HUDEP-2 (cell line): Measurements from ENCODE around the gene PTPN7.
A peak's percentile ranks its signal among the peaks of the same experiment; 100 is the strongest.
"Not testable (repeated sequence)": the region's sequence is repeated elsewhere in the genome, so short reads cannot be mapped to it uniquely, and the experiment has no call there.

Experiments
- DNase-seq, 76 experiments: peaks; one replicate each; lab custom pipeline; 2025; ENCODE audit not compliant: unreplicated experiment in 76 of 76; lab: John Stamatoyannopoulos, UW

Gene PTPN7

GRCh38 chr1:202167708-202168415 is 7.5 kb upstream of the PTPN7 start:
- no peak for DNase-seq

DNA sequence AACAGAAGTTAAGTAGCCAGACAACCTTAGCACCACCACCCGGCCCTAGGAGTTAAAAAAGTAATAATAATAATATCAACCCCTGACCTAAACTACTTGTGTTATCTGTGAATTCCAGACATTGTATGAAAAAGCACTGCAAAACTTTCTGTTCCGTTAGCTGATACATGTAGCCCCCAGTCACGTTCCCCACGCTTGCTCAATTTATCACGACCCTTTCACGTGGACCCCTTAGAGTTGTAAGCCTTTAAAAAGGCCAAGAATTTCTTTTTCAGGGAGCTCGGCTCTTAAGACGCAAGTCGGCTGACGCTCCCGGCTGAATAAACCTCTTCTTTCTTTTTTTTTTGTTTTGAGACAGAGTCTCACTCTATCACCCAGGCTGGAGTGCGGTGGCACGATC is 6.7 kb upstream of the PTPN7 start:
- not testable (repeated sequence) for DNase-seq

DNA sequence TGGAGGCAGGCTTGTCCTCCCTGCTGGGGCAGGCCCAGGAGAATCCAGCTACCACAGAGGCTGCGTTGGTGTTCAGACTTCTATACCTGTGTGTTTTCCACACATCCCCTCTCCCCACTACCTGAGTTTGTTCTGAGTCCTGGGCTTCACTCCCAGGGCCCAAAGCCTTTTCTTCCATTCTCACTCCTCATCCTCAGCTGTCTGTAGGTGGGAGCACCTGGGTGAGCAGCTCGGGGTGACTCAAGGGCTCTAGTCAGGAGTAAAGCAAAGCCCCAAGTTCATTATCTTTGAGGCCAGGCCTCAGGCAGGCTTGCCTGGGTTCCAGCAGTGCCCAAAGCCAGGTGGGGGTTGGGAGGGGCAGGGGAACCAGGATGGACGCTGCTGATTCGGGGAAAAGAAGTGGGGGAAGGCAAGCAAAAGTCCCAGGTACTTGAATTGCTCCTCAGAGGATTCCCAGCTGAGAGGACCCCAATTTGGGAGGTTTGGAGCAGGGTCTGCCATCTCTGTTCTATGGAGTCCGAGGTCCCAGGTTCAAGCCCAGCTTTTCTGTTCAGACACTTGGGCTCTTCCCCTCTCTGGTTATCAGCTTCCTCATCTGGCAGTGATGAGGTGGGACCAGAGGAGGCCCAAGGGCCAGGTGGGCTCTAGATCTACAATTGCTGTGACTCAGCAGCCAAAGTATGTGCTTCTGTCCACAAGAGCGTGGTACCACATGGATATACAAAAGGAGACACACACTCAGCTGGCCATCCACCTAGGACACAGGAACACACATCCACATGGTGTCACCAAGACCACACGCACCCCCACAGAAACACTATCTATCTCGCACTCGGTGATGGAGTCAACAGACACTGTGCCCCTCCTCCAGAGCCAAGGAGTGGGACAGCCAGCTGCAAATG is 5.8 kb upstream of the PTPN7 start:
- DNase-seq: peak in 10 of 76 experiments; percentile 7 to 64 (median 23)

DNA sequence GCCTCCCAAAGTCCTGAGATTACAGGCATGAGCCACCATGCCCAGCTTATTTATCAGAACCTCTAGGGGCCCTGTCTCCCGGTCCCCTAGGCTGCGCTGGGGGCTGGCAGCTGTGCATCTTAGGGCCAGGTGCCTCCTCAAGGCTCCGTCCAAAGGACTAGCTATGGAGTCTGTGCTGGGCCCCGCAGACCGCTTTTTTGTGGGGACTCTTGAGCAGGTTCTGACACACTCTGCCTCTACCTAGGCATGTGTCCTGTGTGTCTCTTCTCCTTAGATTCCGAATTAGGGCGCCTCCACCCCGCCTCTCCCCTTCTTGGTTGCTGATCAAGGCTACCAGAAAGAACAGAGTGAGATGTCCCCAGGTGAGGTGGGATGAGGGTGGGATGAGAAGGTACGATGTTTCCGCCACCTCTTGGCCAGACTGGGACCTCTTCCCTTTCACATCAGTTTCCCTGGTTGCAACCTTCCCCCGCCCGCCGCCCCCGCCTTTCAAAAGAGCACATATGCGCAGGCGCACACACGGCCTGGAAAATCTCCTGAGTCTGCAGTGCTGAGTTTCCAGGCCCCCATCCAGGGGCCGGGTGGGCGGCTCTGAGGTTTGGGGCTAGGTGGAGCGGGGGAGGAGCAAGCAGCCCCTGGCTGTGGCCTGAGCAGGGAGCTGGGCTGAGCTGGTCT is 5.0 kb upstream of the PTPN7 start:
- peak in 12 of 76 experiments; percentile 11 to 75 (median 38) for DNase-seq

DNA sequence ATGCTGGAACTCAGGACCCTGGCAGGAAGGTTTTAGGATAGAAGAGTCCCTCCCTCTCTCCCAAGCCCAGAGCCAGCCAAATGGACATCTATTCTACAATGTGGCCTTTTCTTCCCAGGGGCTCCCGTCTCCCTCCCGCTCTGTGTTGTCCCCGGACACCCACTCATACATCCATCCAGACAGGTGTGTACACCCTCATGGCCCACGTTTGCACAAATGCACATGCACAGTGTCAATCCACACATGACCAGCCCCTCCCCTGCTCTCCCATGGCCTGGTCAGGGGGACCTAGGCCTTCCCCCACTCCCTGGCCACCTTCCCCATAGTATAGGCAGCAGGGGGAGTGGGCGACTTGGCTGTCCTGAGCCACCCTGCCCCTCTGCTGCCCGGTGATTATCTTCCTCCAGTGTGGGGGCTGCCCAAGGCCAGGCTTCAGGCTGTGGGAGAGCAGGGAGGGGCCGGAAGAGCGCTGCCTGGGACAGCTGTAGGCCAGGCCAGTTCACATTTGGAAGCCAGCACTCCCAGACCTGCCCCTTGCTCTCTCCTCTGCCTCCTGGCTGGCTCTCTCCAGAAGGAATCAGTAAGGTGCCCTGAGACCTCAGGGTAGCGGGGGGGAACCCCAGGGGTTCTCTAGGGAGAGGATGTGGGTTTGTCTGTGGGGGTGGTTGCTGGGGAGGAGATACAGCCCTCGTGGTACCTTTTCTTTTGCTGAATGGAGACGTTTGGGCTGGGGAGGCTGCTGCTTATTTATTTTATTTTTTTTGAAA is 4.1 kb upstream of the PTPN7 start:
- DNase-seq: peak in 13 of 76 experiments; percentile 12 to 57 (median 27)

GRCh38 chr1:202163281-202164270 is 3.2 kb upstream of the PTPN7 start:
- no peak for DNase-seq

DNA sequence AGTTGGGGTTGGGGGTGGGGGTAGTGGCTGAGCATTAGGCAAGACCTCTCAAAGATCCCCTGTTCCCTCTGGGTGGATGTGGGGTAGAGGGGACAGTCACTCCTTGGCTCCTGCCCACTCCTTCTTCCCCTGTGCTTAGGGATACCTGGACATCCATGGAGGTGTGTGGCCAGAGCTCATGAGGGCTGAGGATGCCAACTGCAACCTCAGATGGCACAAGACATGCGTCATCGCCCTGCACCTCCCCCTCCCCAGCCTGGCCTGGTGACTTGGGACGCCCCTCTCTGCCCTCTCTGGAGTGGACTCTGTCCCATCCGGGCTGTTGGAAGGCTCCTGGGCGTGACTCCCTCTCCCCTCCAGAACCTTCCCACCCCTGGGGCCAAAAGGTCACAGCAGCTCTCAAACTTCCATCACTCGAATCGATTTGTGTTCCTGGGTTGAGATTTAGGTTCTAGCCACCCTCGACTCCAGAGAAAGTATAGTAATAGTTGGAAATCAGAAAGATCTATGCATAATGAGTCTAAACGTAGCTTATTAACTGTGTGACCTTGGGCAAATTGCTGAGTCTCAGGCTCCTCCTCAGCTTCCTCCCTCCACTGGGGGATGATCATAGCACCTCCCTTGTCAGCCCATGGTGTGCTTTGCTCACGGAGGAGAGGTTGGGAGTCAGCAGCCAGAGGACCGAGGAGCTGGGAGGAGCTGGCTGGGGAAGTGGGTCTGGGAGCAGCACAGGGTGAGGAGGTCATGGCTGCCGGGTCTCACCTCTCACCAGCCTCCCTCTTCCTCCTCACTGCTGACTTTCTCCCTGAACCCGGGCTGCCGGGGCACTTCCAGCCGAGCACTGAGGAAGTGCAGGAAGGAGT is 2.2 kb upstream of the PTPN7 start:
- DNase-seq: peak in 8 of 76 experiments; percentile 12 to 33 (median 20)

- DNase-seq: peak in 24 of 76 experiments; percentile 14 to 60 (median 32)
Measured at GRCh38 chr1:202162047-202162417, 1.6 kb upstream of the PTPN7 start.

GRCh38 chr1:202161151-202162046 is 997 bp upstream of the PTPN7 start:
- peak in 12 of 76 experiments; percentile 7 to 54 (median 28) for DNase-seq

DNA sequence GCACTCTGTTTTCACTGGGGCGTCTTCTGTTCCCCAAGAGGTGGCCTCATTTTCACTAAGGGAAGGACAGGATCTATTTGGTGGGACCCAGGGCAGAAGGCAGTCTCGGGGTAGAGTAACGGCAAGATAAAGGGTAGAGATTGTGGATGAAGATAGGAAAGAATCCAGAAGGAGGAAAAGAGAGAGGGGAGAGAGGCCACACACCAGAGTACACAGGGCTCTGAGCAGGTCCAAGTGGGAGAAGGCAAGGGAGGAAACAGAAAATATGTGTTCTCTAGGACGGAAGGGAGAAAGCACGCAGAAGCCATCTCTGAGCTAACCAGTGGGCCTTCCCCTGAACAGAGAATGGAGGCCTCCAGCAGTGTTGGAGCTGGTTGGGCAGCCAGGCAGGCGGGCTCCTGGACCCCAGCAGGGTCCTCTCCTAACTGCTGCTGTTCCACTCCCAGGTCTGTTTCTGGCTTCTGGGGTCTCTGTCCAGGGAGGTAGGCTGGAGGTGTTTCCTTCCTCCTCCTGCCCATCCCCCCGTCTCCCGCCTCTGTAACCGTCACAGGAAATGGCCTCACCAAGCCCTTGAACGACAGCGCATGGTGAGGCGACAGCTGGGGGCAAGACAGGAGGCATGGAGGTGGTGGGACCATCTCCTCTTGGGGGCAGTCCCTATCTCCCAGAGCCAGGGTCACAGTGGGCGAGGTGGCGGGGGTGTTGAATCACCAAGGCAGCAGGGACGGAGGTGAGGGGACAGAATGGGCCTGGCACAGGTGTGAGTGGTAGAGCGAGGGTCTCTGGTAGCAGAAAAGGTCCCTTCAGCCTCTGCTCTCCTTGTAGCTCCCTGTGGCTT is 649 bp downstream of the PTPN7 start:
- peak in 62 of 76 experiments; percentile 13 to 82 (median 59) for DNase-seq

DNA sequence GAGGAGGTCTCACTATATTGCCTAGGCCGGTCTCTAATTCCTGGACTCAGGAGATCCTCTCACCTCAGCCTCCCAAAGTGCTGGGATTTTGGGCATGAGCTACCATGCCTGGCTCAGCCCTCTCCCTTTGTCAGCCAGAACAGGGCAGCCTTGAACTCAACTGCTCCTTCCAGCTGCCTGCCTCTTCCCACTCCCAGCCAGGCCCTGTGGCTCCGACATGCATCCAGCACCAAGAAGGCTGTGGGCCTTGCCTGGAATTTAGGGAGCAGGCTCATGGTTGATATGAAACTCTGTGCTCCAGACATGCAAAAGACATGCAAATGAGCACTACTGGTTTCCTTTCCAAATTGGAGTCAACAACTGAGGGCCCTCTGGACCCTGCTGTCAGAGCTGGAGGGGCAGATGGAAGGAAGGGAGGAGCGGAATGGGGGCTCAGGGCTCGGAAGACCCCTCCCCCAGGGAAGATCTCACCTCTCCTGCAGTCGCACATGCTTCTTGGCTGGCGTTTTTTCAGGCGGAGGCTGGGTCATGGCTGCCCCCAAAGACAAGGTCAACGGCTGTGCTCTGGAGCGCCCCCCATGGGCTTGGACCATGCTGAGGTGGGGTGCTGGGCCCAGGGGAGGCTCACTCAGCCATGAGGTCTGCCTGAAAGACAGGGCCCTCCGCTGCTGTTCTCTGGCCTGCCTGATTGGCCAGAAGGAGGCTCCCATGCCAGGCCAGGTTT is 1.4 kb downstream of the PTPN7 start:
- DNase-seq: peak in 64 of 76 experiments; percentile 13 to 73 (median 50)

DNA sequence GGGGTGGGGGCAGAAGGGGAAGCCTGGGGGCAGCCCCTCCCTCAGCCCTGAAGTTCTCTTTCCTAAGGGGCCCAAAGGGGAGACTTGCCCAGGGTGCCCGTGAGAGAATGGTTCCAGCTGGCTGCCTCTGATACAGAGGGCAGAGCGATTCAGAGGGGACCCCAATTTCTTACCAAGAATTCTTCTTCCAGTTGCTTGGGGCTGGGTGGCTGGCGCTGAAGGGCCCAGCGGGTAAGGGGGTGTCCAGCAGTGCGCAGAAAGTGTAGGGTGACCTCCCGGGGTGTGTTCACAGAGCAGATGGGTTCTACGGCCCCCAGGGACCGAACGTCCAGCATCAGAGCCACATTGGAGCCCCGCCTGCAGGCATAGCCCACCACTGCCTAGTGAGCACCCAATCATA is 2.5 kb downstream of the PTPN7 start:
- DNase-seq: no peak

- DNase-seq: no peak
Measured at GRCh38 chr1:202156590-202156989, 3.8 kb downstream of the PTPN7 start.

GRCh38 chr1:202155478-202156021 is 4.9 kb downstream of the PTPN7 start:
- DNase-seq: peak in 71 of 76 experiments; percentile 7 to 86 (median 65)

DNA sequence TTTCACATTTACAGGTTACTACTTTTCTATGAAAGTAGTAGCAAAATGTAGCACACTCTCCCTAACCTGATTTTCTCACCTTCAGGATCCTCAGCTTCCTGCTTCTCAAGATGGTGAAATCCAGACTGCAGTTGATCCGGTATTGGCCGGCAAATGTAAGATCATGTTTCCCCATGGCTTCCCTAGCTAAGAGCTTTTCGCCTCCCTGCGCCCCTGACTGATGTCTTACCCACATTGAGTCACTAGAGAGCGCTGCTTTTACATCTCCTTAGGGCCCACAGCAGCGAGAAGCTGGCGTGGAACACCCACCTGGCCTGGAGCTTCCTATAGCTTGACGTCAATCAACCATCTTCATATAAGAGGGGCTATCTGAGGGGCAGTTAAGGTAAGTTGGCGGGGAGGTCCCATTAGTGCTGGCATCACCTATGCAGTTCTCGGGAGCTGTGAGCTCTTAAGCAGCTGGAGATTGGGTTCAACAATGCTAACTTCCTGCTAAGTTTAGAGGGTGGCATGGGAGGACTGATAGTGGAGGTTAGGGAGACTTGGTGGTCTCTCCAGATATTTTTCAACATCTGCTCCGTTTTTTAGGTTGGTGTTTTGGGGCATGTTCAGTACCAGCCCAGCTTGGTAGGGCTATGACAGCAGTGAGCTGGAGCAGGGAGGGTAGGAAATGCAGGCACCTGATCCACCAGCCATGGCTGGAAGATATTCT is 5.5 kb downstream of the PTPN7 start:
- peak in 26 of 76 experiments; percentile 6 to 50 (median 26) for DNase-seq
